NCI-H2171 treated with DMSO at 0.1 percent for 48 hours (cell line): ENCODE measurements around the gene ATAD3C.
"Not testable (repeated sequence)": the region's sequence is repeated elsewhere in the genome, so short reads cannot be mapped to it uniquely, and the experiment has no call there.

Experiments used
- DNase-seq: peaks from one replicate; lab custom pipeline; 2025; lab: John Stamatoyannopoulos, UW

The ATAD3C gene

GRCh38 chr1:1442069-1442770 lies 7.3 kb upstream of the ATAD3C start:
- no peak for DNase-seq

DNA sequence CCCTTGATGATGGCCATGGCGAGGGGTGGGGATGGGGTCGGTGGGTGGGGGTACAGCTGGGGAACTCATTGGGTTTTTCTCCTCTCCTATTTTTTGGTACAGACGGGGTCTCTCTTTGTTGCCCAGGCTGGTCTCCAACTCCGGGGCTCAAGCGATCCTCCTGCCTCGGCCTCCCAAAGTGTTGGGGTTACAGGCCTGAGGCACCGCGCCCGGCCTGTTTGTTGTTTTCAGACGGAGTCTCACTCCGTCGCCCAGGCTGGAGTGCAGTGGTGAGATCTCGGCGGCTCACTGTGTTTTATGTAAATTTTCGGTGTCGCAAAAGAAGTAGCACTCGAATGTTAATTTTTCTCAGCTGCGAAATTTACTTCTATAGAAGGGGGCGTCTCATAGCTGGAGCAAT lies 2.9 kb upstream of the ATAD3C start:
- not testable (repeated sequence) for DNase-seq

DNA sequence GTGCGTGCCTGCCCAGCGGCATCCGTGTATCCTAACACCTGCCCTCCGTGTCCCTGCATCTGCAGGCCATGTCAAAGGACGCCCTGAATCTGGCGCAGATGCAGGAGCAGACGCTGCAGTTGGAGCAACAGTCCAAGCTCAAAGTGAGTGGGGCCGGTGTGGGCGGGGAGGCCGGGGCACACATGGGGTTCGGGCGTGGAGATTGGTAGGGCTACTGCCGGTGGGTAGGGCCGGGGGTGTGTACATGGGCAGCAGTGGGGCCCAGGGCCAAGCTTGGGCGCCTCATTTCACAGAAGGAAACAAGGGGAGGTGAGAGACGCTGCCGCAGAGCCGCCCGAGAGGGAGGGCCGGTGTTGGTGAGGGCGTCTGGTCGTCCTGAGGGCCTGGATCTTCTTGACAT lies 1.1 kb downstream of the ATAD3C start:
- DNase-seq, result not testable (repeated sequence)

- DNase-seq, result no peak
Observed at GRCh38 chr1:1451696-1452364, 2.3 kb downstream of the ATAD3C start.

DNA sequence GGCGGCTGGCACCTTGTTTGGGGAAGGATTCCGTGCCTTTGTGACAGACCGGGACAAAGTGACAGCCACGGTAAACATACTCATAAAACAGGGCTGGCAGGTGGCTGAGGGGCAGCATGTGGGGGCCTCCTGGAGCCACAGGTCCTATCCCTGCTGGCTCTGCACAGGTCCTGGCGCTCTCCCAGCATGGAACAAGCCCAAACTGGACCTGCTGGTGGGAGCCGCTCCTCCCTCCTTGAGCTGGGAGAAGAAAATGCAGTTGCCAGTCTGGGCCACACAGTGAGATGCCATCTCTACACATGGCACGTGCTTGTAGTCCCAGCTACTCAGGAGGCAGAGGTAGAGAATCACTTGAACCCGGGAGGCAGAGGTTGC lies 2.9 kb downstream of the ATAD3C start:
- DNase-seq, result peak; percentile 90

- no peak for DNase-seq
Observed at GRCh38 chr1:1452882-1453281, 3.4 kb downstream of the ATAD3C start.

DNA sequence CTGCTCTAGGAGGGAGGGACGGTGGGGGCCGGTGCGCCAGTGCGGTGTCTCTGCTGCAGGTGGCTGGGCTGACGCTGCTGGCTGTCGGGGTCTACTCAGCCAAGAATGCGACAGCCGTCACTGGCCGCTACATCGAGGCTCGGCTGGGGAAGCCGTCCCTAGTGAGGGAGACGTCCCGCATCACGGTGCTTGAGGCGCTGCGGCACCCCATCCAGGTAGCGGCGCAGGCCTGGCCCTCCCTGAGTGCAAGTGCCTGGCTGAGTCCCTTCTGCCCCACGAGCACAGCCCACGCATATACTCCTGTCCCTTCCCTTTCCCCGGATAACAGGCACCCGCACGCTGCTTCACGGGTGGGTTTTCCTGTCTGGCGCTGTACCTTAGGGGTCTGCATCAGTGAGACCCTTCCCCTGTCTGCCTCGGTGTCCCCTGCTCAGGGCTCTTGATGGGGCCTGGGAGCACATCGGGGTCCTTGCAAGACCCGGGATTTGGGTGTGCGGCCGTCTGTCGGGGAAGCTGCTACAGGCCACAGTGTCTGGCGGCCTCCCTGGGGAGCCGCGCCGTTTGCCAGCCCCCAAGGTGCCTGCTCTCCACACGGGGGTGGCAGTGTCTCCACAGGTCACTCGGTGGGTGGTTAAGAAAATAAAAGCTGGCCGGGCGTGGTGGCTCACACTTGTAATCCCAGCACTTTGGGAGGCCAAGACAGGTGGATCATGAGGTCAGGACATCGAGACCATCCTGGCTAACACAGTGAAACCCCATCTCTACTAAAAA lies 5.0 kb downstream of the ATAD3C start:
- DNase-seq, result not testable (repeated sequence)

- peak; percentile 46 for DNase-seq
Observed at GRCh38 chr1:1455366-1455884, 5.9 kb downstream of the ATAD3C start.

- DNase-seq, result not testable (repeated sequence)
Observed at GRCh38 chr1:1455934-1456333, 6.4 kb downstream of the ATAD3C start.

DNA sequence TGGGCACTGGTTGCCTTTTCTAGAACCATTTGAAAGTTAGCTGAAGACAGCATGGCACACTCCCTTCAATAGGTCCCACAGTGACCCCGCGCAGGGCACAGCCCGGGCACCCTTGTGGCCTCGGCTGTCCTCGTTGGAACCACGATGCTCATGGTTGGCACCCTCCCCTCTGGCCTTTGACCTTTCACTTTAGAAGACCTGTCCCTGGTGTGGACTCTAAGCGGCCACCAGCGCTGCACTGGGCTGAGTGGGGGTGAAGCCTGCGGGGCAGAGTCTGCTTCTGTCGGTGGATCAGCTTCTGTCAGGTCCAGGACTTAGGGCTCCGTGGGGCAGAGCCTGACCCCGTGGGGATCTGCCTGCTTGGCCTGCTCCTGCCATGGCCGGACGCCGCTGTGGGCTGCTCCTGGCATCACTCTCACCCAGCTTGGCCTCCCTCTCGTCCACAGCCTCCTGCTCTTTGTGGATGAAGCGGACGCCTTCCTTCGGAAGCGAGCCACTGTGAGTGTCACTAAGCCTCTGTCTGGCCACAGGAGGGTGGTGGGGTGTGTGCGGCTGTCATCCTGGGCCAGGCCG lies 7.3 kb downstream of the ATAD3C start:
- DNase-seq, result not testable (repeated sequence)

- not testable (repeated sequence) for DNase-seq
Observed at GRCh38 chr1:1459156-1459555, 9.7 kb downstream of the ATAD3C start.

DNA sequence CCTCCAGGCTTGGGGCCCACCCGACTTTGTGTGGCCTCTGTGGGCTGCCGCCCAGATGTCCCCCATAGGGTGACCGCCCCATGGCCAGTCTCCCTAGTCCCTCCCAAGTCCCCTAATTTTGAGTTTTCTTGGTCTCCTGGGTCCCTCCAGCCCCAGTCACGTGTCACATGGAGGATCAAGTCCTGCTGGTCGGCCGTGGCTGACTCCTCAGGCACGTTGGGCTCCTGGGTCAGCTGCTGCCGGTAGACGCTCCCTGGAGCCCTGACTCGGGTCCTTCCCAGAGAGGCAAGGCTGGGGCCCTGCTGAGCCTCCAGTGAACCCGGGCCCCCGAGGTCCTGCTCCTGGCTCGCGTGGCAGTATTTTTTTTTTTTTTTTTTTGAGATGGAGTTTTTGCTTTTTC lies 10.2 kb downstream of the ATAD3C start:
- DNase-seq, result not testable (repeated sequence)

GRCh38 chr1:1460540-1461130 lies 11.1 kb downstream of the ATAD3C start:
- no peak for DNase-seq

GRCh38 chr1:1461721-1462317 lies 12.3 kb downstream of the ATAD3C start:
- DNase-seq, result peak; percentile 49

GRCh38 chr1:1462318-1462966 lies 13.0 kb downstream of the ATAD3C start:
- peak; percentile 98 for DNase-seq

GRCh38 chr1:1463312-1463711 lies 13.8 kb downstream of the ATAD3C start:
- no peak for DNase-seq

- not testable (repeated sequence) for DNase-seq
Observed at GRCh38 chr1:1468196-1468985, 18.9 kb downstream of the ATAD3C start.

DNA sequence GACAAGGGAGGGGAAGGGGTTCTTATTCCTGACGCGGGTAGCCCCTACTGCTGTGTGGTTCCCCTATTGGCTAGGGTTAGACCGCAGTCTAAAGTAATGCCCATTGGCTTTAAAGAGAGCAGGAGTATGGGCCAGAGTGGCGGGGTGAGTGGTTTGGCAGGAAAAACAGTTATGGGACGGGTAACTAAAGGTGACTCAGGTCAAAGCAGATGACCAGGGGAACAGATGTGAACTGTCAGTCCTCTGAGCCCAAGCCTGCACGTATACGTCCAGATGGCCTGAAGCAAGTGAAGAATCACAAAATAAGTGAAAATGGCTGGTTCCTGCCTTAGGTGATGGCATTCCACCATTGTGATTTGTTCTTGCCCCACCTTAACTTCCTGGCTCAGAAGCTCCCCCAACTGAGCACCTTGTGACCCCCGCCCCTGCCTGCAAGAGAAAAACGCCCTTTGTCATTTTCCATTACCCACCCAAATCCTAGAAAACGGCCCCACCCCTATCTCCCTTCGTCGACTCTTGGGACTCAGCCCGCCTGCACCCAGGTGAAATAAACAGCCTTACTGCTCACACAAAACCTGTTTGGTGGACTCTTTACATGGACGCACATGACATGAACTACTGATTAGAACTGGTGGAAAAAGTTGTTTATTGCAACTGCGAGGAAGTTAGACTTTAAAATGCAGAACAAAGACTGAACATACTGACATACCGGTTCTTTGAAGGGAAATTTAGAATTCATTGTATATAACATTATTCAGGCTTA lies 21.3 kb downstream of the ATAD3C start:
- DNase-seq, result peak; percentile 69

GRCh38 chr1:1471389-1472052 lies 22.0 kb downstream of the ATAD3C start, which contains the start of gene ATAD3B:
ATAD3B (plus strand) TSS chr1:1471765; CDS start chr1:1471885, 120 bp downstream.
- peak; percentile 94 for DNase-seq
